Esophagus squamous epithelium (tissue), 4 donors: Measurements from ENCODE around the gene REEP1.

Experiments used
- CTCF ChIP-seq, 6 experiments: fragments of 450-650 bp in 4 of 6; fragments of 200-600 bp in 2 of 6; sonication (generic) in 2 of 6; IDR thresholded peaks; one replicate each; pipeline ENCODE4 v1.5.1; 2016 to 2019; ENCODE audit warnings: antibody characterized with exemption in 6 of 6, mild to moderate bottlenecking in 4 of 6, moderate library complexity in 4 of 6
- POLR2A ChIP-seq, 4 donors: fragments of 450-650 bp; IDR thresholded peaks; one replicate each; pipeline ENCODE4 v1.6.1; 2017; ENCODE audit warnings: antibody characterized with exemption in 4 of 4, mild to moderate bottlenecking in 4 of 4, moderate library complexity in 3 of 4

GRCh38 chr2:86375623-86376022, 38.2 kb upstream of the REEP1 start:
- TF ChIP-seq CTCF (IDR thresholded peaks at IDR 0.05) (no peak), POLR2A (IDR thresholded peaks at IDR 0.05) (no peak)
